Activated B cell treated with CpG ODN at 0.5 μM for 24 hours (primary cell): Measurements from ENCODE around the gene VSIG4. TPM values are rescaled to one million over a fixed set of nuclear protein-coding genes. Genes with fewer than 3 reads are reported as not detected.

Source experiments
- ATAC-seq: fragments of 200-7000 bp; cut with Tn5 transposase; one replicate; pipeline ENCODE4 v1.10.0; 2021; ENCODE audit warnings: low read depth, mild to moderate bottlenecking, moderate library complexity
- CTCF ChIA-PET: fragments of 350-600 bp; sonication (Branson Sonifier 250); formaldehyde crosslinking; loops from one replicate; lab custom pipeline; 2021; ENCODE audit warnings: antibody characterized with exemption; lab: Charles Lee
- POLR2A ChIA-PET: fragments of 350-600 bp; sonication (Branson Sonifier 250); formaldehyde crosslinking; loops from one replicate; lab custom pipeline; 2021; ENCODE audit warnings: antibody characterized with exemption; lab: Charles Lee
- DNase-seq: peaks from one replicate; pipeline ENCODE4 v3.0.0; 2022
- H3K27ac Mint-ChIP-seq: one replicate; pipeline ENCODE4 v1.8.0; 2020; ENCODE audit warnings: mixed read lengths
- H3K27me3 Mint-ChIP-seq: one replicate; pipeline ENCODE4 v1.8.0; 2021; ENCODE audit warnings: mixed read lengths
- H3K36me3 Mint-ChIP-seq: one replicate; pipeline ENCODE4 v1.8.0; 2021; ENCODE audit warnings: low read depth, mixed read lengths
- H3K4me1 Mint-ChIP-seq: one replicate; pipeline ENCODE4 v1.8.0; 2021; ENCODE audit warnings: mixed read lengths
- H3K4me3 Mint-ChIP-seq: one replicate; pipeline ENCODE4 v1.8.0; 2020; ENCODE audit warnings: mild to moderate bottlenecking, mixed read lengths
- H3K9me3 Mint-ChIP-seq: one replicate; pipeline ENCODE4 v1.8.0; 2020; ENCODE audit warnings: mixed read lengths
- intact Hi-C: fragments of 100-400 bp; cut with micrococcal nuclease; formaldehyde crosslinking; loops from one replicate; pipeline ENCODE4 v1.15.1; 2024
- total RNA-seq: library from RNA; stranded (reverse); gene quantifications from 2 replicates; pipeline ENCODE4 v1.2.3, GENCODE V29; 2022
- TF ChIP-seq, protein P1 (sequence below): fragments of 200-600 bp; IDR thresholded peaks from one replicate; pipeline ENCODE4 v1.8.0; 2022; ENCODE audit warnings: antibody characterized with exemption, mild to moderate bottlenecking

The VSIG4 gene
- total RNA-seq, 1 donor from 2014 or later: not detected

DNA sequence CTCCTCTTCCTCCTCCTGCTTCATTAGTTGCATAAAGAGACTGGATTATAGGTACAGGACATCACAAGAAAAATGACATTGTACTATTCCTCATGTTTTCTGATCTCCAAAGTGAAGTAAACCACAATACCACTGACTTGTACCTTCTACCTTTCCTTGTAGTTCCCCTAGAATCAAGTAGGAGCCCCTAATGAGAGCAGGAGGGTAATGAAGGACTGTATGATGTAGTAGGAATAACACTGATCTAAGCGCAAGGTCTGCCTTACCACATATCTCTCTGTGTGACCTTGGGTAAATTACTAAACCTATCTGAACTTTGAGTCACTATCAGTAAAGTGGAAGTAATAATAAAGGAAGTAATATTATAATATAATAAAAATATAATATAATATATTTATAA lies 3.6 kb downstream of the VSIG4 start:
- POLR2A ChIA-PET: no interaction called here
- no peaks in the 10 kb centered on the region for H3K27me3 Mint-ChIP-seq
- H3K36me3 Mint-ChIP-seq: no peaks in the 10 kb centered on the region
- H3K27ac Mint-ChIP-seq: no peak overlapping the region
- no peak overlapping the region for H3K4me3 Mint-ChIP-seq
- TF ChIP-seq, protein P1, sequence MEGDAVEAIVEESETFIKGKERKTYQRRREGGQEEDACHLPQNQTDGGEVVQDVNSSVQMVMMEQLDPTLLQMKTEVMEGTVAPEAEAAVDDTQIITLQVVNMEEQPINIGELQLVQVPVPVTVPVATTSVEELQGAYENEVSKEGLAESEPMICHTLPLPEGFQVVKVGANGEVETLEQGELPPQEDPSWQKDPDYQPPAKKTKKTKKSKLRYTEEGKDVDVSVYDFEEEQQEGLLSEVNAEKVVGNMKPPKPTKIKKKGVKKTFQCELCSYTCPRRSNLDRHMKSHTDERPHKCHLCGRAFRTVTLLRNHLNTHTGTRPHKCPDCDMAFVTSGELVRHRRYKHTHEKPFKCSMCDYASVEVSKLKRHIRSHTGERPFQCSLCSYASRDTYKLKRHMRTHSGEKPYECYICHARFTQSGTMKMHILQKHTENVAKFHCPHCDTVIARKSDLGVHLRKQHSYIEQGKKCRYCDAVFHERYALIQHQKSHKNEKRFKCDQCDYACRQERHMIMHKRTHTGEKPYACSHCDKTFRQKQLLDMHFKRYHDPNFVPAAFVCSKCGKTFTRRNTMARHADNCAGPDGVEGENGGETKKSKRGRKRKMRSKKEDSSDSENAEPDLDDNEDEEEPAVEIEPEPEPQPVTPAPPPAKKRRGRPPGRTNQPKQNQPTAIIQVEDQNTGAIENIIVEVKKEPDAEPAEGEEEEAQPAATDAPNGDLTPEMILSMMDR: no peak
- DNase-seq: no peak
- no peaks in the 10 kb centered on the region for H3K4me1 Mint-ChIP-seq
- CTCF ChIA-PET: no interaction called here
- ATAC-seq: no peak
- intact Hi-C loops: no loop called here
- no peaks in the 10 kb centered on the region for H3K9me3 Mint-ChIP-seq

DNA sequence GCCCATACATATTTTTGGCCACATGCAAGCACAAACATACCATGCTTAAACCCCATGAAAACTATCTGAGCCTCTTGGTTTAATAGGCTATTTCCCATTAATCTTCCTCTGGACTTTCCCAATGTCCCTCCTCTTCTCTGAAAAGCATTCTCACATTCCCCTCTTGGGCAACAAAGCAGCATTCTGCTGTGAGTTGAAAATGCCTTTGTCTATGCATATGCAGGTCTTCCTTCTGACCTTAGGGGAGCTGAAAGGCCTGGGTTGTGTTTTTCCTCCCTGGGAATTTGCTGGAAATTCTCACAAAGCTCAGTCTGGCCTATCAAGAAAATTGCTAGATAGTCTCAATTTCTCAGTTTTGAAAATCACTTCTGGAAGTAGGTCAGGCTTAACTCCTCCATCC lies 4.2 kb downstream of the VSIG4 start:
- Mint-ChIP-seq H3K27me3 (no peaks in the 10 kb centered on the region), H3K9me3 (no peaks in the 10 kb centered on the region)
- intact Hi-C loops: no loop called here

DNA sequence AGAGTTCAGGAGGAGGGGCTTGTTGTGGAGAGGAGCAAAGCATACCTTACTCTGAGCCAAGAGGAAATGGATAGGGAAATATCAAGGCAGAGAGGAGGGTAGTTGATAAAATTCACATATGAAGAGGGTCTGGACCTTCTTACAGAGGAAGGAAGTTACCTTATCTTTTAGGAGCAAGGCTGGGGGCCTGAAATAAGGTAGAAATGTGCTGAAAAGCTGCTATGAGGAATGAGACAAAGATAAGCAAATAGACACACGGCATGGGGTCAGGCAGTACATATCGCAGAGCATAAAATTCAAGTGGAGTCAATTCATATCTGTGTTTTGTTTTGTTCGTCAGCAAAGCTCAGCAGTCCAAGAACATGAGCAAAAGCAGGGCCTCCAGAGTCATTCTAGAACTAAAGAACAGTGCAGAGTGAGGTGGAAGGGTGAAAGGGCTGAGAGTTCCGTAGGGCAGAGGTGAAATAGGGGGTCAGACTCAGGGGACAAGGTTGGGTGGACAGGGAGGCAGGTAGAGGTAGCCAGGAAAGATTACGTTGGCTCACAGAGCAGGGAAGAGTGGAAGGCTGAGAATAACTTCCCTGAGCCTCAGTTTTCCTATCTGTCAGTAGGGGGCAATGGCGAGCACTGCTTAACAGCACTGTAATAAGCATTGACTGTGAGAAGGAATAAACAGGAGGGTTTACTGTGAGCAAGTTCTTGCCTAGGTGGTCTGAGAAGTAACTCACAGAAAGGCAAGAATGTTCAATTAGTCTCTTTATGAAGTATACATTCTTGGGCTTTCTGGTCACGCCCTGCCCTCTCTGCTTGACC lies 9.2 kb downstream of the VSIG4 start:
- ChIA-PET POLR2A (no interaction called here), CTCF (interaction anchor here (0.8 to 2.7 kb wide), 5 partner anchors 9 to 700 kb away, joined by 3 to 15 read pairs (median 5); no protein-coding TSS in a partner anchor)
- Mint-ChIP-seq H3K27ac (no peak overlapping the region), H3K4me3 (no peak overlapping the region), H3K9me3 (no peaks in the 10 kb centered on the region), H3K36me3 (no peaks in the 10 kb centered on the region), H3K27me3 (no peaks in the 10 kb centered on the region), H3K4me1 (peaks cover 5% of the 10 kb centered on the region)
- intact Hi-C loops: no loop called here
- TF ChIP-seq, protein P1: no peak
- no peak for DNase-seq
- ATAC-seq: peak; percentile 75

More for the DNA sequence above, 4.2 kb downstream of the VSIG4 start:
- Mint-ChIP-seq H3K4me1 (no peaks in the 10 kb centered on the region), H3K4me3 (no peak overlapping the region), H3K27ac (no peak overlapping the region), H3K36me3 (no peaks in the 10 kb centered on the region)
- ChIA-PET POLR2A (no interaction called here), CTCF (no interaction called here)
- TF ChIP-seq, protein P1: no peak
- ATAC-seq (no peak), DNase-seq (no peak)

DNA sequence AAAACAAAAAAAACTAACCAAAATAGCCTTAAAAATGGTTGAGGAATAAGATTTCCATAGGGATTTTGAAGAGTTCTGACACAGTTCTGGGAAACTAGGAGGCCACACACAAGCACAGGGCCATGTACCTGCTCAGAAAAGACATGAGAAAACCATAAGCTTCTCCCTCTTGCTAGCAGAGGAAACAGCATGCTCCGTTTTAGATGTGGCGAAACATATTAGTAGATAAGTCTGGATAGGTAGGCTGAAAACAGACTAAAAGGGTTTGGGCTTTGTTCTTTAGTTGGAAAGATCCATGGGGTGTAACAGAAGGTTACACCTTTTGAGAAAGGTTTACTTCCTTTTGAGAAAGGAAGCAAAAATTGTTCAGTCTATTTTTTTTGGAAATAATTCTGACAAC lies 10.9 kb downstream of the VSIG4 start:
- ATAC-seq (no peak), DNase-seq (no peak)
- ChIA-PET CTCF (no interaction called here), POLR2A (no interaction called here)
- intact Hi-C loops: no loop called here
- no peaks in the 10 kb centered on the region for H3K27me3 Mint-ChIP-seq
- H3K4me1 Mint-ChIP-seq: peaks cover 22% of the 10 kb centered on the region
- H3K27ac Mint-ChIP-seq: no peak overlapping the region
- H3K9me3 Mint-ChIP-seq: no peaks in the 10 kb centered on the region
- H3K4me3 Mint-ChIP-seq: no peak overlapping the region
- H3K36me3 Mint-ChIP-seq: no peaks in the 10 kb centered on the region
- TF ChIP-seq, protein P1: no peak

DNA sequence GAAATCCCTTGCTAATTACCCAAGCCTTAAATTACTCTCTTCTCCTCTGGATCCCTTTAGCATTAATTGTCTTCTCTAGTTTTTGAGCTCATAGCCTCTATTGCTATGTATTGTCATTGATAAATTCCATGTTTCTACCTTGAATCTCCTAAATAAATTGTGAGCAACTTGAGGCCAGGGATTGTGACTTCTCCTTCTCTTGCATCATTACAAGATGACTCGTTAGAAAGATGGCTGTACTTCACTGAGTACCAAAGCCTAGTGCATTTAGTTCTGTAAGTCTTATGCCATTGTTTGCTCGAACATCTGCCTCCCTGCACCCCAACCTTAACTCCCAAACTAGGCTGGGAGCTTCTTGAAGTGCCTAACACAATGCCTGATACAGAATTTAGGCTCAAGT lies 15.3 kb downstream of the VSIG4 start:
- Mint-ChIP-seq H3K27ac (peak overlapping the region; percentile 81), H3K9me3 (no peaks in the 10 kb centered on the region), H3K4me1 (peaks cover 64% of the 10 kb centered on the region), H3K4me3 (no peak overlapping the region), H3K36me3 (peaks cover 2% of the 10 kb centered on the region), H3K27me3 (no peaks in the 10 kb centered on the region)
- TF ChIP-seq, protein P1: no peak
- intact Hi-C loops: loop anchor here (5.0 kb wide), 1 partner anchor 37 kb away; no protein-coding TSS in a partner anchor
- POLR2A ChIA-PET: interaction anchor here (1.4 to 2.6 kb wide), 3 partner anchors 9 to 22 kb away, joined by 4 to 10 read pairs (median 5); no protein-coding TSS in a partner anchor
- DNase-seq (no peak), ATAC-seq (no peak)
- CTCF ChIA-PET: interaction anchor here (1.5 kb wide), 1 partner anchor 443 kb away, joined by 4 read pairs; no protein-coding TSS in a partner anchor
